Heart left ventricle (tissue), 13 donors: ENCODE data around the gene PAF1.
"Not testable (repeated sequence)": the region's sequence is repeated elsewhere in the genome, so short reads cannot be mapped to it uniquely, and the experiment has no call there.

ENCODE experiments used
- POLR2A ChIP-seq, 2 donors: fragments of 450-650 bp; IDR thresholded peaks; one replicate each; pipeline ENCODE4 v1.6.1; 2017; ENCODE audit warnings: antibody characterized with exemption in 2 of 2, mild to moderate bottlenecking in 2 of 2, moderate library complexity in 2 of 2
- TF ChIP-seq, protein P1 (sequence below), 12 donors: fragments of 200-600 bp; sonication (generic) in 4 of 12; IDR thresholded peaks; one replicate each; pipeline versions ENCODE4 v1.5.0 to v1.8.0; 2018 to 2022; ENCODE audit warnings: antibody characterized with exemption in 12 of 12, mild to moderate bottlenecking in 5 of 12
- donor health status: ischemic (EF 13 %, LVEDD 7.1; RV severe dilation, severe dysfunction).
- donor health status: DM: no; HTN: yes; CAD: no.
- donor health status: DM: no; HTN: no; CAD: no.
- donor health status: ischemic (EF 25% LVEDD 6.9; RV normal size, moderate dysfunction).
- donor health status: ischemic (EF 25% LVEDD 5.7; RV mildly dilated, moderate dysfunction).
- donor health status: ischemic (EF 35%, LVEDD 5.7; RV mildly dilated, moderate dysfunction).
- donor health status: nonischemic (EF 11% LVEDD 7.7; RV severe dilation, severe dysfunction).
- donor health status: DM: yes; HTN: yes; CAD: no.
- donor health status: PGD.
- donor health status: ischemic (EF 29% LVEDD 5.4; RV normal size, mild dysfunction).
- donor health status: nonischemic (EF 23%, LVEDD 6.1; RV moderate dilation, normal function).

DNA sequence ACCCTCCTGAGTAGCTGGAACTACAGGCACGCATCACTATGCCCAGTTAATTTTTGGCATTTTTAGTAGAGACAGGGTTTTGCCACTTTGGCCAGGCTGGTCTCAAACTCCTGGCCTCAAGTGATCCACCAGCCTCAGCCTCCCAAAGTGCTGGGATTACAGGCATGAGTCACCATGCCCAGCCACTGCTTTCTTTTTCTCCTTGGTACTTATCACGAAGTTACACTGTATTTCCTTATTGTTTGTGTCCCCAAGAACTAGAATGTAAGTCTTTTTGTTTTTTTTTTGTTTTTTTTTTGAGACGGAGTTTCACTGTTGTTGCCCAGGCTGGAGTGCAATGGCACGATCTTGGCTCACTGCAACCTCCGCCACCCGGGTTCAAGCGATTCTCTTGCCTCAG, 50.8 kb downstream of the PAF1 start:
- TF ChIP-seq, protein P1, sequence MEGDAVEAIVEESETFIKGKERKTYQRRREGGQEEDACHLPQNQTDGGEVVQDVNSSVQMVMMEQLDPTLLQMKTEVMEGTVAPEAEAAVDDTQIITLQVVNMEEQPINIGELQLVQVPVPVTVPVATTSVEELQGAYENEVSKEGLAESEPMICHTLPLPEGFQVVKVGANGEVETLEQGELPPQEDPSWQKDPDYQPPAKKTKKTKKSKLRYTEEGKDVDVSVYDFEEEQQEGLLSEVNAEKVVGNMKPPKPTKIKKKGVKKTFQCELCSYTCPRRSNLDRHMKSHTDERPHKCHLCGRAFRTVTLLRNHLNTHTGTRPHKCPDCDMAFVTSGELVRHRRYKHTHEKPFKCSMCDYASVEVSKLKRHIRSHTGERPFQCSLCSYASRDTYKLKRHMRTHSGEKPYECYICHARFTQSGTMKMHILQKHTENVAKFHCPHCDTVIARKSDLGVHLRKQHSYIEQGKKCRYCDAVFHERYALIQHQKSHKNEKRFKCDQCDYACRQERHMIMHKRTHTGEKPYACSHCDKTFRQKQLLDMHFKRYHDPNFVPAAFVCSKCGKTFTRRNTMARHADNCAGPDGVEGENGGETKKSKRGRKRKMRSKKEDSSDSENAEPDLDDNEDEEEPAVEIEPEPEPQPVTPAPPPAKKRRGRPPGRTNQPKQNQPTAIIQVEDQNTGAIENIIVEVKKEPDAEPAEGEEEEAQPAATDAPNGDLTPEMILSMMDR (IDR thresholded peaks at IDR 0.05): not testable (repeated sequence)
- TF ChIP-seq POLR2A (IDR thresholded peaks at IDR 0.05): not testable (repeated sequence)
